Endodermal cell (in vitro differentiated cells): Measurements from ENCODE around the gene HRK. TPM values are rescaled to one million over a fixed set of nuclear protein-coding genes. Genes with fewer than 3 reads are reported as not detected.

ENCODE experiments used
- DNase-seq: peaks from one replicate; pipeline ENCODE4 v3.0.0-alpha.2; 2017
- H3K27ac ChIP-seq: 2 replicates; pipeline ENCODE4 v1.5.1; 2013; ENCODE audit warnings: mild to moderate bottlenecking, low read depth, low read length, moderate library complexity
- H3K27me3 ChIP-seq: 2 replicates; pipeline ENCODE4 v1.6.1; 2013; ENCODE audit warnings: mild to moderate bottlenecking, low read length, moderate library complexity; ENCODE audit not compliant: insufficient read depth, control insufficient read depth, poor library complexity, severe bottlenecking
- H3K36me3 ChIP-seq: 2 replicates; pipeline ENCODE4 v1.7.0; 2013; ENCODE audit warnings: mild to moderate bottlenecking, low read length, moderate library complexity; ENCODE audit not compliant: control insufficient read depth, insufficient read depth
- H3K4me1 ChIP-seq: one replicate; pipeline ENCODE4 v1.7.0; 2013; ENCODE audit warnings: low read length; ENCODE audit not compliant: control insufficient read depth, insufficient read depth
- H3K4me3 ChIP-seq: 2 replicates; pipeline ENCODE4 v1.5.1; 2013; ENCODE audit warnings: mild to moderate bottlenecking, low read length, moderate library complexity
- H3K9ac ChIP-seq: 2 replicates; pipeline ENCODE4 v1.6.1; 2013; ENCODE audit warnings: mild to moderate bottlenecking, low read length, moderate library complexity; ENCODE audit not compliant: poor library complexity, severe bottlenecking; ENCODE audit errors: extremely low read depth
- H3K9me3 ChIP-seq: 2 replicates; pipeline ENCODE4 v1.6.1; 2013; ENCODE audit warnings: mild to moderate bottlenecking, low read length, moderate library complexity; ENCODE audit not compliant: control insufficient read depth
- H3K27ac Mint-ChIP-seq: 2 replicates; pipeline ENCODE4 v1.8.0; 2020; ENCODE audit warnings: mixed read lengths
- H3K27me3 Mint-ChIP-seq: 2 replicates; pipeline ENCODE4 v1.8.0; 2021; ENCODE audit warnings: mild to moderate bottlenecking, mixed read lengths; ENCODE audit not compliant: insufficient read depth
- H3K36me3 Mint-ChIP-seq: 2 replicates; pipeline ENCODE4 v1.8.0; 2020; ENCODE audit warnings: low read depth, mixed read lengths
- H3K4me1 Mint-ChIP-seq: 2 replicates; pipeline ENCODE4 v1.8.0; 2020; ENCODE audit warnings: mixed read lengths
- H3K4me3 Mint-ChIP-seq: 2 replicates; pipeline ENCODE4 v1.8.0; 2020; ENCODE audit warnings: mild to moderate bottlenecking, moderate library complexity, mixed read lengths
- H3K9me3 Mint-ChIP-seq: 2 replicates; pipeline ENCODE4 v1.8.0; 2020; ENCODE audit warnings: mild to moderate bottlenecking, mixed read lengths
- CTCF ChIP-seq: fragments of 200-600 bp; sonication (generic); conservative IDR thresholded peaks from 2 replicates; pipeline ENCODE4 v1.5.0; 2021; ENCODE audit warnings: antibody characterized with exemption, mild to moderate bottlenecking
- WGBS, 2 experiments: methylation state at CpG; one replicate each; pipeline versions ENCODE4 v1.1.5 to v1.1.7; 2013; ENCODE audit warnings: missing lambda C conversion rate in 2 of 2, mixed read lengths in 1 of 2; ENCODE audit not compliant: insufficient coverage in 1 of 2, insufficient read length in 1 of 2; 5-methylcytosine and 5-hydroxymethylcytosine counted together
- total RNA-seq, 2 donors: library from RNA; stranded (reverse); fragmentation: NEBNext Ultra II Directional in 1 of 2; extraction: Animal tissue kit (Norgen Biotek cat#: 25700) in 1 of 2; gene quantifications; 2 replicates in 1 of 2; 3 replicates in 1 of 2; pipeline ENCODE4 v1.2.1, GENCODE V29; 2021

Gene HRK
- total RNA-seq, 2 donors from 2014 or later, result 1.4 to 1.6 TPM

GRCh38 chr12:116896411-116896924, 15.2 kb upstream of the HRK start:
- Histone ChIP-seq H3K4me3 (no peak overlapping the region), H3K4me1 (no peaks in the 10 kb centered on the region), H3K27me3 (peaks cover 6% of the 10 kb centered on the region), H3K9ac (no peak overlapping the region), H3K36me3 (no peaks in the 10 kb centered on the region), H3K27ac (no peak overlapping the region), H3K9me3 (no peaks in the 10 kb centered on the region)
- WGBS, 2 experiments, result 78 to 90% methylated on average over 7 of the region's 7 CpGs
- Mint-ChIP-seq H3K27me3 (peaks cover 18% of the 10 kb centered on the region), H3K4me3 (no peak overlapping the region), H3K4me1 (no peaks in the 10 kb centered on the region), H3K27ac (no peak overlapping the region), H3K36me3 (no peaks in the 10 kb centered on the region), H3K9me3 (no peaks in the 10 kb centered on the region)
- DNase-seq, result no peak
- no peak for TF ChIP-seq CTCF

- H3K4me1 Mint-ChIP-seq, result no peaks in the 10 kb centered on the region
- Histone ChIP-seq H3K27ac (no peak overlapping the region), H3K36me3 (no peaks in the 10 kb centered on the region), H3K27me3 (no peaks in the 10 kb centered on the region), H3K4me1 (no peaks in the 10 kb centered on the region), H3K4me3 (no peak overlapping the region), H3K9me3 (peaks cover 7% of the 10 kb centered on the region), H3K9ac (no peak overlapping the region)
- H3K4me3 Mint-ChIP-seq, result no peak overlapping the region
- WGBS, 2 experiments, result 84 to 96% methylated on average over 2 to 3 of the region's 3 CpGs
- no peak for DNase-seq
- TF ChIP-seq CTCF, result no peak
- peaks cover 19% of the 10 kb centered on the region for H3K27me3 Mint-ChIP-seq
- H3K27ac Mint-ChIP-seq, result no peak overlapping the region
- H3K9me3 Mint-ChIP-seq, result peaks cover 12% of the 10 kb centered on the region
- H3K36me3 Mint-ChIP-seq, result no peaks in the 10 kb centered on the region
These were observed 13.7 kb upstream of the HRK start for GRCh38 chr12:116894913-116895312.

GRCh38 chr12:116892349-116893140, 11.3 kb upstream of the HRK start:
- Mint-ChIP-seq H3K4me1 (no peaks in the 10 kb centered on the region), H3K27ac (no peak overlapping the region), H3K36me3 (no peaks in the 10 kb centered on the region), H3K27me3 (peaks cover 11% of the 10 kb centered on the region), H3K9me3 (peaks cover 13% of the 10 kb centered on the region), H3K4me3 (no peak overlapping the region)
- DNase-seq, result peak; percentile 60
- no peaks in the 10 kb centered on the region for H3K36me3 ChIP-seq
- H3K4me3 ChIP-seq, result no peak overlapping the region
- H3K4me1 ChIP-seq, result no peaks in the 10 kb centered on the region
- no peak overlapping the region for H3K9ac ChIP-seq
- no peak for TF ChIP-seq CTCF
- WGBS, 2 experiments, result 86 to 89% methylated on average over 11 to 12 of the region's 12 CpGs
- no peak overlapping the region for H3K27ac ChIP-seq
- H3K9me3 ChIP-seq, result peaks cover 7% of the 10 kb centered on the region
- H3K27me3 ChIP-seq, result no peaks in the 10 kb centered on the region
